ENCODE results near the gene CX3CR1.

DNA sequence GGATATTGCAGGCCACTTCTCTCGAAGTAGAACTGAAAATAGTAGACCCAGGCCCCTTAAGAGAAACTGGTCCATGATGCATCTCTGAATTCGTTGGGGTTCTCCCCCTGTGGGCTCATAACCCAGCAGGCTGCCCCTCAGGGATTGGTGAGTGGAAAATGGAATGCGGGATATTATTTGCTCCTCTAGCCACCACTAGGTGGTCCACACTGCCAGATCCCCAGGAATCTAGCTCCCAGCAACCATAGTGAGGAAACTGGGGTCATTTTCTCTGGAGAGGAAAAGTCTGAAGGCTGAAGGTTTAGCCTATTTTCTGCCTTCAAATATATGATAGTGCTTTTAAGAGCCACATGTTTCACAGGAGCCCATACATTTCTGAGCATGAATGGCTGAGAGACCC lies 6.7 kb downstream of the CX3CR1 start:
- TF ChIP-seq, protein P1, sequence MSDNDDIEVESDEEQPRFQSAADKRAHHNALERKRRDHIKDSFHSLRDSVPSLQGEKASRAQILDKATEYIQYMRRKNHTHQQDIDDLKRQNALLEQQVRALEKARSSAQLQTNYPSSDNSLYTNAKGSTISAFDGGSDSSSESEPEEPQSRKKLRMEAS (IDR thresholded peaks at IDR 0.05; ENCODE audit: low read depth, low read length) = no peak
- TF ChIP-seq, protein P2, sequence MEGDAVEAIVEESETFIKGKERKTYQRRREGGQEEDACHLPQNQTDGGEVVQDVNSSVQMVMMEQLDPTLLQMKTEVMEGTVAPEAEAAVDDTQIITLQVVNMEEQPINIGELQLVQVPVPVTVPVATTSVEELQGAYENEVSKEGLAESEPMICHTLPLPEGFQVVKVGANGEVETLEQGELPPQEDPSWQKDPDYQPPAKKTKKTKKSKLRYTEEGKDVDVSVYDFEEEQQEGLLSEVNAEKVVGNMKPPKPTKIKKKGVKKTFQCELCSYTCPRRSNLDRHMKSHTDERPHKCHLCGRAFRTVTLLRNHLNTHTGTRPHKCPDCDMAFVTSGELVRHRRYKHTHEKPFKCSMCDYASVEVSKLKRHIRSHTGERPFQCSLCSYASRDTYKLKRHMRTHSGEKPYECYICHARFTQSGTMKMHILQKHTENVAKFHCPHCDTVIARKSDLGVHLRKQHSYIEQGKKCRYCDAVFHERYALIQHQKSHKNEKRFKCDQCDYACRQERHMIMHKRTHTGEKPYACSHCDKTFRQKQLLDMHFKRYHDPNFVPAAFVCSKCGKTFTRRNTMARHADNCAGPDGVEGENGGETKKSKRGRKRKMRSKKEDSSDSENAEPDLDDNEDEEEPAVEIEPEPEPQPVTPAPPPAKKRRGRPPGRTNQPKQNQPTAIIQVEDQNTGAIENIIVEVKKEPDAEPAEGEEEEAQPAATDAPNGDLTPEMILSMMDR (IDR thresholded peaks at IDR 0.05 in 2 of 3, conservative IDR thresholded peaks at IDR 0.05 in 1 of 3; ENCODE audit: control insufficient read depth in 2 of 3, extremely low read depth in 1 of 3, insufficient read depth in 1 of 3, low read depth in 3 of 3, low read length in 3 of 3) = no peak
- TF ChIP-seq TARDBP (IDR thresholded peaks at IDR 0.05; ENCODE audit: borderline replicate concordance) (no peak), SP1 (IDR thresholded peaks at IDR 0.05; ENCODE audit: low read depth, low read length) (no peak), SIN3A (IDR thresholded peaks at IDR 0.05; ENCODE audit: low read depth, low read length) (no peak), EP300 (IDR thresholded peaks at IDR 0.05; ENCODE audit: borderline replicate concordance in 1 of 2, control insufficient read depth in 1 of 2, low read depth in 2 of 2, low read length in 2 of 2) (no peak), EZH2 (IDR thresholded peaks at IDR 0.05; ENCODE audit: borderline replicate concordance, control insufficient read depth, low read depth, low read length) (no peak), GABPA (IDR thresholded peaks at IDR 0.05; ENCODE audit: low read depth) (no peak), SMC3 (IDR thresholded peaks at IDR 0.05; ENCODE audit: borderline replicate concordance, low read length) (no peak), SRF (IDR thresholded peaks at IDR 0.05; ENCODE audit: low read depth in 2 of 2, low read length in 2 of 2) (no peak), FOXM1 (IDR thresholded peaks at IDR 0.05; ENCODE audit: low read depth, low read length) (no peak), YY1 (IDR thresholded peaks at IDR 0.05; ENCODE audit: low read depth, low read length) (no peak), TAF1 (IDR thresholded peaks at IDR 0.05; ENCODE audit: borderline replicate concordance, low read depth, low read length) (no peak)
- TF ChIP-seq, protein P3, sequence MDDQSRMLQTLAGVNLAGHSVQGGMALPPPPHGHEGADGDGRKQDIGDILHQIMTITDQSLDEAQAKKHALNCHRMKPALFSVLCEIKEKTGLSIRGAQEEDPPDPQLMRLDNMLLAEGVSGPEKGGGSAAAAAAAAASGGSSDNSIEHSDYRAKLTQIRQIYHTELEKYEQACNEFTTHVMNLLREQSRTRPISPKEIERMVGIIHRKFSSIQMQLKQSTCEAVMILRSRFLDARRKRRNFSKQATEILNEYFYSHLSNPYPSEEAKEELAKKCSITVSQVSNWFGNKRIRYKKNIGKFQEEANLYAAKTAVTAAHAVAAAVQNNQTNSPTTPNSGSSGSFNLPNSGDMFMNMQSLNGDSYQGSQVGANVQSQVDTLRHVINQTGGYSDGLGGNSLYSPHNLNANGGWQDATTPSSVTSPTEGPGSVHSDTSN (IDR thresholded peaks at IDR 0.05; ENCODE audit: insufficient replicate concordance, low read depth, low read length) = no peak
